SK-N-SH treated with all-trans-retinoic acid at 6 μM for 48 hours (cell line): ENCODE data around the gene MMP12.

Source experiments
- ATAC-seq: fragments of 200-7000 bp; cut with Tn5 transposase; 3 replicates; pipeline ENCODE4 v1.9.1; 2020; ENCODE audit warnings: mild to moderate bottlenecking, moderate library complexity
- ARNTL ChIP-seq: fragments of 450-650 bp; formaldehyde crosslinking; IDR thresholded peaks from 2 replicates; pipeline ENCODE4 v1.5.0; 2020; ENCODE audit warnings: low read depth, mild to moderate bottlenecking, moderate library complexity, borderline replicate concordance
- BACH2 ChIP-seq: fragments of 250-450 bp; sonication (Bioruptor Pico); IDR thresholded peaks from 2 replicates; pipeline ENCODE4 v1.9.0; 2021; ENCODE audit warnings: mild to moderate bottlenecking, borderline replicate concordance
- CREB5 ChIP-seq: fragments of 250-450 bp; sonication (Bioruptor Pico); IDR thresholded peaks from 2 replicates; pipeline ENCODE4 v1.5.1; 2020; ENCODE audit warnings: low read depth, mild to moderate bottlenecking, moderate library complexity
- CSDC2 ChIP-seq: fragments of 250-450 bp; sonication (Bioruptor Pico); IDR thresholded peaks from 2 replicates; pipeline ENCODE4 v1.5.0; 2020; ENCODE audit warnings: mild to moderate bottlenecking, moderate library complexity
- CSRNP3 ChIP-seq: fragments of 250-450 bp; sonication (Bioruptor Pico); IDR thresholded peaks from 2 replicates; pipeline ENCODE4 v1.5.1; 2021; ENCODE audit warnings: mild to moderate bottlenecking, moderate library complexity
- ESRRG ChIP-seq: fragments of 250-450 bp; sonication (Bioruptor Pico); IDR thresholded peaks from 2 replicates; pipeline ENCODE4 v1.6.1; 2021; ENCODE audit warnings: mild to moderate bottlenecking
- GLIS3 ChIP-seq: fragments of 250-450 bp; sonication (Bioruptor Pico); IDR thresholded peaks from 2 replicates; pipeline ENCODE4 v1.5.0; 2020; ENCODE audit warnings: mild to moderate bottlenecking, moderate library complexity
- ISL1 ChIP-seq: fragments of 250-450 bp; sonication (Bioruptor Pico); IDR thresholded peaks from 2 replicates; pipeline ENCODE4 v2.1.2; 2022; ENCODE audit warnings: mild to moderate bottlenecking, moderate library complexity
- OSR1 ChIP-seq: fragments of 250-450 bp; sonication (Bioruptor Pico); IDR thresholded peaks from 2 replicates; pipeline ENCODE4 v1.8.0; 2022; ENCODE audit warnings: moderate library complexity, mild to moderate bottlenecking, inconsistent platforms
- PATZ1 ChIP-seq: fragments of 250-450 bp; sonication (Bioruptor Pico); IDR thresholded peaks from 2 replicates; pipeline ENCODE4 v1.8.0; 2020; ENCODE audit warnings: mild to moderate bottlenecking, moderate library complexity, borderline replicate concordance
- POU6F1 ChIP-seq: fragments of 250-450 bp; sonication (Bioruptor Pico); IDR thresholded peaks from 2 replicates; pipeline ENCODE4 v1.8.0; 2021; ENCODE audit warnings: low read depth, mild to moderate bottlenecking, moderate library complexity, borderline replicate concordance
- RARB ChIP-seq: fragments of 250-450 bp; sonication (Bioruptor Pico); IDR thresholded peaks from 2 replicates; pipeline ENCODE4 v1.8.0; 2021; ENCODE audit warnings: mild to moderate bottlenecking, moderate library complexity
- SNAI2 ChIP-seq: fragments of 250-450 bp; sonication (Bioruptor Pico); IDR thresholded peaks from 2 replicates; pipeline ENCODE4 v1.5.0; 2020; ENCODE audit warnings: mild to moderate bottlenecking, moderate library complexity
- TCF4 ChIP-seq: fragments of 250-450 bp; sonication (Bioruptor Pico); IDR thresholded peaks from 2 replicates; pipeline ENCODE4 v1.8.0; 2021; ENCODE audit warnings: mild to moderate bottlenecking, moderate library complexity, borderline replicate concordance
- TOX ChIP-seq: fragments of 250-450 bp; sonication (Bioruptor Pico); IDR thresholded peaks from 2 replicates; pipeline ENCODE4 v1.8.0; 2021; ENCODE audit warnings: mild to moderate bottlenecking, moderate library complexity, borderline replicate concordance
- TSHZ2 ChIP-seq: fragments of 250-450 bp; sonication (Bioruptor Pico); IDR thresholded peaks from 2 replicates; pipeline ENCODE4 v1.5.0; 2020; ENCODE audit warnings: mild to moderate bottlenecking, moderate library complexity
- ZC3H10 ChIP-seq: fragments of 250-450 bp; sonication (Bioruptor Pico); IDR thresholded peaks from 2 replicates; pipeline ENCODE4 v1.5.1; 2021; ENCODE audit warnings: mild to moderate bottlenecking, moderate library complexity
- ZFP3 ChIP-seq: fragments of 250-450 bp; sonication (Bioruptor Pico); IDR thresholded peaks from 2 replicates; pipeline ENCODE4 v1.5.0; 2020; ENCODE audit warnings: mild to moderate bottlenecking, moderate library complexity
- ZFP30 ChIP-seq: fragments of 450-650 bp; formaldehyde crosslinking; IDR thresholded peaks from 2 replicates; pipeline ENCODE4 v1.5.0; 2022; ENCODE audit warnings: mild to moderate bottlenecking, moderate library complexity
- ZNF565 ChIP-seq: fragments of 450-650 bp; formaldehyde crosslinking; conservative IDR thresholded peaks from 2 replicates; pipeline ENCODE4 v1.5.0; 2020; ENCODE audit warnings: low read depth, mild to moderate bottlenecking, moderate library complexity
- ZNF70 ChIP-seq: fragments of 450-650 bp; formaldehyde crosslinking; IDR thresholded peaks from 2 replicates; pipeline ENCODE4 v1.5.0; 2020; ENCODE audit warnings: mild to moderate bottlenecking, moderate library complexity
- ZNF8 ChIP-seq: fragments of 450-650 bp; formaldehyde crosslinking; IDR thresholded peaks from 2 replicates; pipeline ENCODE4 v1.5.0; 2020; ENCODE audit warnings: mild to moderate bottlenecking, moderate library complexity

Gene MMP12

GRCh38 chr11:102843489-102843888 lies 31.3 kb downstream of the MMP12 start, which contains the start of gene MMP3:
Gene MMP3 (minus strand): TSS chr11:102843609. CDS start chr11:102843546, 63 bp downstream.
- ATAC-seq: peak; percentile 77
- TF ChIP-seq ZFP3 (CRISPR knock-in tag): no peak

- ATAC-seq: peak; percentile 38
- TF ChIP-seq ZNF565 (CRISPR knock-in tag) (no peak), BACH2 (CRISPR knock-in tag) (no peak), TOX (no peak), CSRNP3 (CRISPR knock-in tag) (no peak), ZC3H10 (CRISPR knock-in tag) (no peak), TCF4 (CRISPR knock-in tag) (no peak), ISL1 (CRISPR knock-in tag) (no peak)
Observed at GRCh38 chr11:102842930-102843329, 31.9 kb downstream of the MMP12 start.

GRCh38 chr11:102840018-102840417 lies 34.8 kb downstream of the MMP12 start:
- ATAC-seq: no peak
- TF ChIP-seq BACH2 (CRISPR knock-in tag) (no peak), CSDC2 (CRISPR knock-in tag) (no peak), ZNF565 (CRISPR knock-in tag) (no peak), ZFP30 (CRISPR knock-in tag) (no peak), RARB (no peak), TCF4 (CRISPR knock-in tag) (no peak), TOX (no peak), ZNF8 (CRISPR knock-in tag) (no peak), ZNF70 (CRISPR knock-in tag) (no peak), OSR1 (no peak)

- TF ChIP-seq ZC3H10 (CRISPR knock-in tag) (no peak), RARB (no peak), PATZ1 (CRISPR knock-in tag) (no peak), ZNF8 (CRISPR knock-in tag) (no peak), GLIS3 (CRISPR knock-in tag) (no peak), ZNF565 (CRISPR knock-in tag) (no peak), OSR1 (no peak), ESRRG (CRISPR knock-in tag) (no peak), TOX (no peak), CSDC2 (CRISPR knock-in tag) (no peak), POU6F1 (CRISPR knock-in tag) (no peak), TCF4 (CRISPR knock-in tag) (no peak), ISL1 (CRISPR knock-in tag) (no peak), ARNTL (no peak), SNAI2 (CRISPR knock-in tag) (no peak), TSHZ2 (CRISPR knock-in tag) (no peak), ZFP30 (CRISPR knock-in tag) (no peak), ZFP3 (CRISPR knock-in tag) (no peak), CREB5 (CRISPR knock-in tag) (no peak), CSRNP3 (CRISPR knock-in tag) (no peak)
- no peak for ATAC-seq
Observed at GRCh38 chr11:102837646-102838045, 37.1 kb downstream of the MMP12 start.
